ENCODE measurements around the gene CPN1. TPM values are rescaled to one million over a fixed set of nuclear protein-coding genes. Genes with fewer than 3 reads are reported as not detected.
"Not testable (repeated sequence)": the region's sequence is repeated elsewhere in the genome, so short reads cannot be mapped to it uniquely, and the experiment has no call there.

Gene CPN1
- total RNA-seq, 1 experiment from 2014 or later: 0.12 TPM

DNA sequence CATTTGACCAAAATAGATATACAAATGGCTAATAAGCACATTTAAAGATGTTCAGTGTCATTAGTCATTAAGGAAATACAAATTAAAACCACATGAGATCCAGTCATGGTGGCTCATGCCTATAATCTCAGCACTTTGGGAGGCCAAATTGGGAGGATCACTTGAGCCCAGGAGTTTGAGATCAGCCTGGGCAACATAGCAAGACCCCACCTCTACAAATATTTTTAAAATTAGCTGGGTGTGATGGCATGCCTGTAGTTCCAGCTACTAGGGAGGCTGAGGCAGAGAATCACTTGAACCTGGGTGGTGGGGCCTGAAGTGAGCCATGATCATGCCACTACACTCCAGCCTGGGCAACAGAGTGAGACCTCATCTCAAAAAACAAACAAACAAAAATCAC is 607 bp upstream of the CPN1 start:
- ATAC-seq; H3K27me3 ChIP-seq (ENCODE audit: insufficient read depth, low read length); H3K27ac ChIP-seq (ENCODE audit: low read depth, low read length); H3K4me1 ChIP-seq (ENCODE audit: control insufficient read depth in 1 of 2, insufficient read depth in 2 of 2, low read length in 2 of 2); H3K9ac ChIP-seq (ENCODE audit: low read length); intact Hi-C loops (cut with micrococcal nuclease); H2AFZ ChIP-seq (ENCODE audit: low read depth, low read length, poor library complexity, severe bottlenecking); H3K9me2 ChIP-seq (ENCODE audit: insufficient read depth); DNase-seq (ENCODE audit: low read depth, low spot score); POLR2A ChIA-PET; H4K20me1 ChIP-seq (ENCODE audit: insufficient read depth); BruUV-seq (replicated peaks); H3K4me3 ChIP-seq (replicated peaks in 1 of 2; ENCODE audit: low read depth in 1 of 2, low read length in 2 of 2); H3K79me2 ChIP-seq (ENCODE audit: insufficient read depth, low read length); H3K4me2 ChIP-seq (ENCODE audit: low read length); H3K36me3 ChIP-seq (ENCODE audit: control insufficient read depth in 1 of 2, insufficient read depth in 2 of 2, low read length in 2 of 2); RAD21 ChIA-PET (ENCODE audit: low non-redundant PET in 1 of 2, low total read pairs in 2 of 2, uncharacterized antibody in 2 of 2, unreplicated experiment in 2 of 2); H3K9me3 ChIP-seq (ENCODE audit: control insufficient read depth in 1 of 2, insufficient read depth in 1 of 2, low read depth in 1 of 2, low read length in 2 of 2): not testable (repeated sequence)
- CTCF ChIA-PET: interaction anchor here (1.3 kb wide), 1 partner anchor 36 kb away, joined by 5 read pairs; no protein-coding TSS in a partner anchor

DNA sequence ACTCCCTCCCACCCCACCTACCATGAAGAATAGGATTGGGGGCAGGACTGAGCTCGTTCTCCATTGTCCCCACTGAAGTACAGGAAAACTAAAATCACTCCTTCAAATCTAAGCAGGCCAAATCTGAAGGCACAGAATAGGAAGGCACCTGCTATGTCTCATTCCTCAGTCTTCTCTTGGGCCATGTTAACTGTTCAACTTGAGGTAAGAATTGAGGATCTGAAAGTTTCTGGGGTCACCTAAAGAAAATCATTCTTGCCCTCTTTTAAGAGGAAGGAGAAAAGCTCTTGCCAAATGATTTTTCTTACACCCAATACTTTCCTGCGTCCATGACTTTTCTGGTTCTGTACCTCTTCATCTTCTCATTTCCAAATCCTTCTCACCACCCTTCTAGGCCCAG is 4.9 kb downstream of the CPN1 start:
- POLR2A ChIA-PET: no interaction called here

More for the DNA sequence above, 4.9 kb downstream of the CPN1 start:
- ChIA-PET CTCF (interaction anchor here (1.3 kb wide), 1 partner anchor 231 kb away, joined by 3 read pairs; no protein-coding TSS in a partner anchor), RAD21 (ENCODE audit: low non-redundant PET in 1 of 2, low total read pairs in 2 of 2, uncharacterized antibody in 2 of 2, unreplicated experiment in 2 of 2) (no interaction called here)
- H3K4me3 ChIP-seq (replicated peaks in 1 of 2; ENCODE audit: low read depth in 1 of 2, low read length in 2 of 2): no peak overlapping the region
- no peak overlapping the region for H3K27ac ChIP-seq (ENCODE audit: low read depth, low read length)
- no peaks in the 10 kb centered on the region for H4K20me1 ChIP-seq (ENCODE audit: insufficient read depth)
- H3K36me3 ChIP-seq (ENCODE audit: control insufficient read depth in 1 of 2, insufficient read depth in 2 of 2, low read length in 2 of 2): no peaks in the 10 kb centered on the region
- no peaks in the 10 kb centered on the region for H3K9me3 ChIP-seq (ENCODE audit: control insufficient read depth in 1 of 2, insufficient read depth in 1 of 2, low read depth in 1 of 2, low read length in 2 of 2)
- no TSS peak for BruUV-seq (replicated peaks)
- H3K27me3 ChIP-seq (ENCODE audit: insufficient read depth, low read length): no peaks in the 10 kb centered on the region
- H3K9me2 ChIP-seq (ENCODE audit: insufficient read depth): no peaks in the 10 kb centered on the region
- DNase-seq (ENCODE audit: low read depth, low spot score) (no peak), ATAC-seq (no peak)
- no peak for TF ChIP-seq SIN3A (IDR thresholded peaks at IDR 0.05; ENCODE audit: low read depth)
- TF ChIP-seq TCF7L2 (IDR thresholded peaks at IDR 0.05; ENCODE audit: borderline replicate concordance, extremely low read depth, insufficient read depth, insufficient read length): no peak
- no peak for TF ChIP-seq SP1 (IDR thresholded peaks at IDR 0.05; ENCODE audit: low read depth)
- no peak for TF ChIP-seq CEBPB (IDR thresholded peaks at IDR 0.05; ENCODE audit: low read depth)
- TF ChIP-seq ZNF274 (IDR thresholded peaks at IDR 0.05; ENCODE audit: low read depth, low read length): no peak
- no peak for TF ChIP-seq EZH2 (IDR thresholded peaks at IDR 0.05)
- no peak for TF ChIP-seq EZH2phosphoT487 (IDR thresholded peaks at IDR 0.05; ENCODE audit: borderline replicate concordance)
- TF ChIP-seq RAD21 (IDR thresholded peaks at IDR 0.05; ENCODE audit: low read depth): no peak
- TF ChIP-seq SRF (IDR thresholded peaks at IDR 0.05; ENCODE audit: low read depth): no peak
- TF ChIP-seq, protein P1, sequence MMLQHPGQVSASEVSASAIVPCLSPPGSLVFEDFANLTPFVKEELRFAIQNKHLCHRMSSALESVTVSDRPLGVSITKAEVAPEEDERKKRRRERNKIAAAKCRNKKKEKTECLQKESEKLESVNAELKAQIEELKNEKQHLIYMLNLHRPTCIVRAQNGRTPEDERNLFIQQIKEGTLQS (IDR thresholded peaks at IDR 0.05): no peak
- TF ChIP-seq ELF1 (IDR thresholded peaks at IDR 0.05; ENCODE audit: borderline replicate concordance, low read depth): no peak
- TF ChIP-seq ZFX (IDR thresholded peaks at IDR 0.05): no peak
- no peak for TF ChIP-seq CBX3 (IDR thresholded peaks at IDR 0.05; ENCODE audit: low read depth)
- TF ChIP-seq, protein P2, sequence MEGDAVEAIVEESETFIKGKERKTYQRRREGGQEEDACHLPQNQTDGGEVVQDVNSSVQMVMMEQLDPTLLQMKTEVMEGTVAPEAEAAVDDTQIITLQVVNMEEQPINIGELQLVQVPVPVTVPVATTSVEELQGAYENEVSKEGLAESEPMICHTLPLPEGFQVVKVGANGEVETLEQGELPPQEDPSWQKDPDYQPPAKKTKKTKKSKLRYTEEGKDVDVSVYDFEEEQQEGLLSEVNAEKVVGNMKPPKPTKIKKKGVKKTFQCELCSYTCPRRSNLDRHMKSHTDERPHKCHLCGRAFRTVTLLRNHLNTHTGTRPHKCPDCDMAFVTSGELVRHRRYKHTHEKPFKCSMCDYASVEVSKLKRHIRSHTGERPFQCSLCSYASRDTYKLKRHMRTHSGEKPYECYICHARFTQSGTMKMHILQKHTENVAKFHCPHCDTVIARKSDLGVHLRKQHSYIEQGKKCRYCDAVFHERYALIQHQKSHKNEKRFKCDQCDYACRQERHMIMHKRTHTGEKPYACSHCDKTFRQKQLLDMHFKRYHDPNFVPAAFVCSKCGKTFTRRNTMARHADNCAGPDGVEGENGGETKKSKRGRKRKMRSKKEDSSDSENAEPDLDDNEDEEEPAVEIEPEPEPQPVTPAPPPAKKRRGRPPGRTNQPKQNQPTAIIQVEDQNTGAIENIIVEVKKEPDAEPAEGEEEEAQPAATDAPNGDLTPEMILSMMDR (IDR thresholded peaks at IDR 0.05 in 2 of 3, conservative IDR thresholded peaks at IDR 0.05 in 1 of 3; ENCODE audit: borderline replicate concordance in 1 of 3, insufficient read depth in 1 of 3, low read depth in 2 of 3, low read length in 2 of 3): no peak
- no peak for TF ChIP-seq POLR2A (IDR thresholded peaks at IDR 0.05; ENCODE audit: borderline replicate concordance, extremely low read depth, insufficient read depth, insufficient read length)
- TF ChIP-seq, protein P3, sequence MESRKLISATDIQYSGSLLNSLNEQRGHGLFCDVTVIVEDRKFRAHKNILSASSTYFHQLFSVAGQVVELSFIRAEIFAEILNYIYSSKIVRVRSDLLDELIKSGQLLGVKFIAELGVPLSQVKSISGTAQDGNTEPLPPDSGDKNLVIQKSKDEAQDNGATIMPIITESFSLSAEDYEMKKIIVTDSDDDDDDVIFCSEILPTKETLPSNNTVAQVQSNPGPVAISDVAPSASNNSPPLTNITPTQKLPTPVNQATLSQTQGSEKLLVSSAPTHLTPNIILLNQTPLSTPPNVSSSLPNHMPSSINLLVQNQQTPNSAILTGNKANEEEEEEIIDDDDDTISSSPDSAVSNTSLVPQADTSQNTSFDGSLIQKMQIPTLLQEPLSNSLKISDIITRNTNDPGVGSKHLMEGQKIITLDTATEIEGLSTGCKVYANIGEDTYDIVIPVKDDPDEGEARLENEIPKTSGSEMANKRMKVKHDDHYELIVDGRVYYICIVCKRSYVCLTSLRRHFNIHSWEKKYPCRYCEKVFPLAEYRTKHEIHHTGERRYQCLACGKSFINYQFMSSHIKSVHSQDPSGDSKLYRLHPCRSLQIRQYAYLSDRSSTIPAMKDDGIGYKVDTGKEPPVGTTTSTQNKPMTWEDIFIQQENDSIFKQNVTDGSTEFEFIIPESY (IDR thresholded peaks at IDR 0.05; ENCODE audit: extremely low read depth, insufficient replicate concordance, low read length): no peak
- no peak for TF ChIP-seq YY1 (IDR thresholded peaks at IDR 0.05; ENCODE audit: extremely low read depth, insufficient replicate concordance, low read depth, low read length)
- no peaks in the 10 kb centered on the region for H3K79me2 ChIP-seq (ENCODE audit: insufficient read depth, low read length)
- no peaks in the 10 kb centered on the region for H3K4me1 ChIP-seq (ENCODE audit: control insufficient read depth in 1 of 2, insufficient read depth in 2 of 2, low read length in 2 of 2)
- no peak overlapping the region for H2AFZ ChIP-seq (ENCODE audit: low read depth, low read length, poor library complexity, severe bottlenecking)
- intact Hi-C loops (cut with micrococcal nuclease): no loop called here
- H3K4me2 ChIP-seq (ENCODE audit: low read length): no peak overlapping the region
- no peak overlapping the region for H3K9ac ChIP-seq (ENCODE audit: low read length)
